A549 (cell line): ENCODE measurements around the gene ARPC1B.
"Not testable (repeated sequence)": the region's sequence is repeated elsewhere in the genome, so short reads cannot be mapped to it uniquely, and the experiment has no call there.

ENCODE experiments used
- CTCF ChIP-seq: fragments of >200 bp; sonication (Bioruptor Twin); formaldehyde crosslinking; IDR thresholded peaks from 3 replicates; pipeline ENCODE4 v1.5.1; 2016
- HMGXB4 ChIP-seq: fragments of 250-450 bp; sonication (Bioruptor Pico); IDR thresholded peaks from 2 replicates; pipeline ENCODE4 v1.5.0; 2021; ENCODE audit warnings: mild to moderate bottlenecking, moderate library complexity, borderline replicate concordance
- HOXA7 ChIP-seq: fragments of 250-450 bp; sonication (Bioruptor Pico); IDR thresholded peaks from 2 replicates; pipeline ENCODE4 v1.5.0; 2020; ENCODE audit warnings: mild to moderate bottlenecking, moderate library complexity
- POLR2A ChIP-seq: IDR thresholded peaks from 2 replicates; pipeline ENCODE4 v1.6.1; 2012; ENCODE audit warnings: mild to moderate bottlenecking, low read length
- RAD21 ChIP-seq, 2 experiments: fragments of >200 bp in 1 of 2; sonication (Bioruptor Twin) in 1 of 2; formaldehyde crosslinking in 1 of 2; IDR thresholded peaks in 1 of 2; conservative IDR thresholded peaks in 1 of 2; 2 replicates in 1 of 2; 3 replicates in 1 of 2; pipeline ENCODE4 v1.6.1; 2012 to 2018; ENCODE audit warnings: inconsistent platforms in 1 of 2
- RARB ChIP-seq: fragments of 250-450 bp; sonication (Bioruptor Pico); IDR thresholded peaks from 2 replicates; pipeline ENCODE4 v1.8.0; 2021; ENCODE audit warnings: mild to moderate bottlenecking, moderate library complexity
- TP53 ChIP-seq: fragments of 250-450 bp; sonication (Bioruptor Pico); IDR thresholded peaks from 2 replicates; pipeline ENCODE4 v1.5.0; 2021; ENCODE audit warnings: mild to moderate bottlenecking, moderate library complexity

- TF ChIP-seq TP53 (CRISPR knock-in tag); CTCF; HMGXB4 (CRISPR knock-in tag); HOXA7; RARB (CRISPR knock-in tag); POLR2A; RAD21 (conservative IDR thresholded peaks at IDR 0.05 in 1 of 2, IDR thresholded peaks at IDR 0.05 in 1 of 2): not testable (repeated sequence)
Measured at GRCh38 chr7:99330314-99330961, 44.1 kb upstream of the ARPC1B start.
